Measurements from ENCODE around the gene RIBC2.

RIBC2 gene

GRCh38 chr22:45413013-45413367 is 503 bp upstream of the RIBC2 start:
- Mint-ChIP-seq H3K9me3 (peaks cover under 1% of the 10 kb centered on the region), H3K4me1 (peaks cover 7% of the 10 kb centered on the region), H3K27ac (ENCODE audit: low read depth) (no peak overlapping the region), H3K36me3 (ENCODE audit: insufficient read depth) (peaks cover 2% of the 10 kb centered on the region), H3K4me3 (peak overlapping the region; percentile 65), H3K27me3 (no peaks in the 10 kb centered on the region)
- no peak for DNase-seq (ENCODE audit: low spot score in 2 of 2)
- ATAC-seq (replicated peaks; ENCODE audit: extremely low read depth, poor library complexity, severe bottlenecking) = no peak

- Mint-ChIP-seq H3K4me3 (no peak overlapping the region), H3K27ac (ENCODE audit: low read depth) (no peak overlapping the region), H3K27me3 (no peaks in the 10 kb centered on the region), H3K36me3 (ENCODE audit: insufficient read depth) (no peaks in the 10 kb centered on the region), H3K4me1 (peaks cover 7% of the 10 kb centered on the region), H3K9me3 (no peaks in the 10 kb centered on the region)
- DNase-seq (ENCODE audit: low spot score in 2 of 2) (peak in 1 of 2 donors; percentile 11), ATAC-seq (replicated peaks; ENCODE audit: extremely low read depth, poor library complexity, severe bottlenecking) (no peak)
These were observed 4.7 kb downstream of the RIBC2 start for GRCh38 chr22:45418056-45418769.

- H3K9me3 Mint-ChIP-seq = no peaks in the 10 kb centered on the region
- H3K27ac Mint-ChIP-seq (ENCODE audit: low read depth) = no peak overlapping the region
- DNase-seq (ENCODE audit: low spot score in 2 of 2) (no peak), ATAC-seq (replicated peaks; ENCODE audit: extremely low read depth, poor library complexity, severe bottlenecking) (no peak)
- no peaks in the 10 kb centered on the region for H3K27me3 Mint-ChIP-seq
- H3K4me1 Mint-ChIP-seq = peaks cover 2% of the 10 kb centered on the region
- H3K4me3 Mint-ChIP-seq = no peak overlapping the region
- H3K36me3 Mint-ChIP-seq (ENCODE audit: insufficient read depth) = no peaks in the 10 kb centered on the region
These were observed 5.3 kb downstream of the RIBC2 start for GRCh38 chr22:45418770-45419138.

- ATAC-seq (replicated peaks; ENCODE audit: extremely low read depth, poor library complexity, severe bottlenecking) (no peak), DNase-seq (ENCODE audit: low spot score in 2 of 2) (no peak)
- Mint-ChIP-seq H3K27me3 (no peaks in the 10 kb centered on the region), H3K27ac (ENCODE audit: low read depth) (no peak overlapping the region), H3K4me1 (no peaks in the 10 kb centered on the region), H3K9me3 (no peaks in the 10 kb centered on the region), H3K4me3 (no peak overlapping the region), H3K36me3 (ENCODE audit: insufficient read depth) (no peaks in the 10 kb centered on the region)
These were observed 6.5 kb downstream of the RIBC2 start for GRCh38 chr22:45420011-45420410.

GRCh38 chr22:45420539-45420938 is 7.0 kb downstream of the RIBC2 start:
- H3K9me3 Mint-ChIP-seq = no peaks in the 10 kb centered on the region
- no peak overlapping the region for H3K27ac Mint-ChIP-seq (ENCODE audit: low read depth)
- no peaks in the 10 kb centered on the region for H3K27me3 Mint-ChIP-seq
- no peak overlapping the region for H3K4me3 Mint-ChIP-seq
- H3K36me3 Mint-ChIP-seq (ENCODE audit: insufficient read depth) = no peaks in the 10 kb centered on the region
- no peaks in the 10 kb centered on the region for H3K4me1 Mint-ChIP-seq
- no peak for DNase-seq (ENCODE audit: low spot score in 2 of 2)
- no peak for ATAC-seq (replicated peaks; ENCODE audit: extremely low read depth, poor library complexity, severe bottlenecking)

- DNase-seq (ENCODE audit: low spot score in 2 of 2) (no peak), ATAC-seq (replicated peaks; ENCODE audit: extremely low read depth, poor library complexity, severe bottlenecking) (no peak)
- Mint-ChIP-seq H3K4me1 (no peaks in the 10 kb centered on the region), H3K27me3 (peaks cover 8% of the 10 kb centered on the region), H3K36me3 (ENCODE audit: insufficient read depth) (no peaks in the 10 kb centered on the region), H3K9me3 (no peaks in the 10 kb centered on the region), H3K4me3 (no peak overlapping the region), H3K27ac (ENCODE audit: low read depth) (no peak overlapping the region)
These were observed 8.0 kb downstream of the RIBC2 start for GRCh38 chr22:45421349-45422055.

- Mint-ChIP-seq H3K9me3 (no peaks in the 10 kb centered on the region), H3K36me3 (ENCODE audit: insufficient read depth) (no peaks in the 10 kb centered on the region), H3K27ac (ENCODE audit: low read depth) (no peak overlapping the region), H3K27me3 (peaks cover 11% of the 10 kb centered on the region), H3K4me1 (no peaks in the 10 kb centered on the region), H3K4me3 (no peak overlapping the region)
- no peak for DNase-seq (ENCODE audit: low spot score in 2 of 2)
- no peak for ATAC-seq (replicated peaks; ENCODE audit: extremely low read depth, poor library complexity, severe bottlenecking)
These were observed 8.9 kb downstream of the RIBC2 start for GRCh38 chr22:45422237-45422983.

GRCh38 chr22:45423524-45423923 is 10.0 kb downstream of the RIBC2 start:
- no peak for DNase-seq (ENCODE audit: low spot score in 2 of 2)
- Mint-ChIP-seq H3K4me1 (no peaks in the 10 kb centered on the region), H3K27ac (ENCODE audit: low read depth) (no peak overlapping the region), H3K9me3 (no peaks in the 10 kb centered on the region), H3K27me3 (peaks cover 11% of the 10 kb centered on the region), H3K4me3 (no peak overlapping the region), H3K36me3 (ENCODE audit: insufficient read depth) (no peaks in the 10 kb centered on the region)
- ATAC-seq (replicated peaks; ENCODE audit: extremely low read depth, poor library complexity, severe bottlenecking) = no peak

- H3K36me3 Mint-ChIP-seq (ENCODE audit: insufficient read depth) = no peaks in the 10 kb centered on the region
- peaks cover 11% of the 10 kb centered on the region for H3K27me3 Mint-ChIP-seq
- ATAC-seq (replicated peaks; ENCODE audit: extremely low read depth, poor library complexity, severe bottlenecking) (no peak), DNase-seq (ENCODE audit: low spot score in 2 of 2) (no peak)
- no peaks in the 10 kb centered on the region for H3K4me1 Mint-ChIP-seq
- H3K4me3 Mint-ChIP-seq = no peak overlapping the region
- no peaks in the 10 kb centered on the region for H3K9me3 Mint-ChIP-seq
- no peak overlapping the region for H3K27ac Mint-ChIP-seq (ENCODE audit: low read depth)
These were observed 10.8 kb downstream of the RIBC2 start for GRCh38 chr22:45424241-45424731.

- DNase-seq (ENCODE audit: low spot score in 2 of 2) = no peak
- Mint-ChIP-seq H3K27ac (ENCODE audit: low read depth) (no peak overlapping the region), H3K9me3 (no peaks in the 10 kb centered on the region), H3K4me3 (no peak overlapping the region), H3K4me1 (no peaks in the 10 kb centered on the region), H3K27me3 (peaks cover 11% of the 10 kb centered on the region), H3K36me3 (ENCODE audit: insufficient read depth) (no peaks in the 10 kb centered on the region)
- ATAC-seq (replicated peaks; ENCODE audit: extremely low read depth, poor library complexity, severe bottlenecking) = no peak
These were observed 11.6 kb downstream of the RIBC2 start for GRCh38 chr22:45425101-45425500.

- H3K4me3 Mint-ChIP-seq = no peak overlapping the region
- no peaks in the 10 kb centered on the region for H3K9me3 Mint-ChIP-seq
- H3K4me1 Mint-ChIP-seq = no peaks in the 10 kb centered on the region
- no peak overlapping the region for H3K27ac Mint-ChIP-seq (ENCODE audit: low read depth)
- no peak for DNase-seq (ENCODE audit: low spot score in 2 of 2)
- H3K36me3 Mint-ChIP-seq (ENCODE audit: insufficient read depth) = no peaks in the 10 kb centered on the region
- peaks cover 11% of the 10 kb centered on the region for H3K27me3 Mint-ChIP-seq
- ATAC-seq (replicated peaks; ENCODE audit: extremely low read depth, poor library complexity, severe bottlenecking) = no peak
These were observed 12.2 kb downstream of the RIBC2 start for GRCh38 chr22:45425531-45426265.

- Mint-ChIP-seq H3K36me3 (ENCODE audit: insufficient read depth) (no peaks in the 10 kb centered on the region), H3K4me1 (no peaks in the 10 kb centered on the region), H3K4me3 (no peak overlapping the region), H3K27ac (ENCODE audit: low read depth) (no peak overlapping the region), H3K27me3 (peaks cover 11% of the 10 kb centered on the region), H3K9me3 (no peaks in the 10 kb centered on the region)
- DNase-seq (ENCODE audit: low spot score in 2 of 2) (no peak), ATAC-seq (replicated peaks; ENCODE audit: extremely low read depth, poor library complexity, severe bottlenecking) (no peak)
These were observed 12.9 kb downstream of the RIBC2 start for GRCh38 chr22:45426387-45426786.
